Ramos (cell line): ENCODE results near the gene TRMT13.

Experiments used
- in situ Hi-C: fragments of 300-500 bp; cut with MboI; formaldehyde crosslinking; loops from one replicate; pipeline ENCODE4 v1.14.3; 2022; ENCODE audit warnings: low sequenced_read_pairs; ENCODE audit not compliant: unreplicated experiment

TRMT13 gene, protein sequence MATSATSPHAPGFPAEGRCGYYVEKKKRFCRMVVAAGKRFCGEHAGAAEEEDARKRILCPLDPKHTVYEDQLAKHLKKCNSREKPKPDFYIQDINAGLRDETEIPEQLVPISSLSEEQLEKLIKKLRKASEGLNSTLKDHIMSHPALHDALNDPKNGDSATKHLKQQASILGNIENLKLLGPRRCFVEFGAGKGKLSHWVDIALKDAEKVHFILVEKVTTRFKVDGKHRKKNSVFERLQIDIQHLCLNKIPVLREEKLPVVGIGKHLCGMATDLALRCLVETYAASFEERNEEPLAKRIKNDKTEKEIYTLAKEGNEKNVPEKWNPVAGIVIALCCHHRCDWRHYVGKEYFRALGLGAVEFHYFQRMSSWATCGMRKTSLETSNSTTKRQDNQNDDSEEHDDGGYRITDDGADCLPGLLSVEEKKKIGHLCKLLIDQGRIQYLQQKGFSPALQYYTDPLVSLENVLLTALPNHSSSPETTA

DNA sequence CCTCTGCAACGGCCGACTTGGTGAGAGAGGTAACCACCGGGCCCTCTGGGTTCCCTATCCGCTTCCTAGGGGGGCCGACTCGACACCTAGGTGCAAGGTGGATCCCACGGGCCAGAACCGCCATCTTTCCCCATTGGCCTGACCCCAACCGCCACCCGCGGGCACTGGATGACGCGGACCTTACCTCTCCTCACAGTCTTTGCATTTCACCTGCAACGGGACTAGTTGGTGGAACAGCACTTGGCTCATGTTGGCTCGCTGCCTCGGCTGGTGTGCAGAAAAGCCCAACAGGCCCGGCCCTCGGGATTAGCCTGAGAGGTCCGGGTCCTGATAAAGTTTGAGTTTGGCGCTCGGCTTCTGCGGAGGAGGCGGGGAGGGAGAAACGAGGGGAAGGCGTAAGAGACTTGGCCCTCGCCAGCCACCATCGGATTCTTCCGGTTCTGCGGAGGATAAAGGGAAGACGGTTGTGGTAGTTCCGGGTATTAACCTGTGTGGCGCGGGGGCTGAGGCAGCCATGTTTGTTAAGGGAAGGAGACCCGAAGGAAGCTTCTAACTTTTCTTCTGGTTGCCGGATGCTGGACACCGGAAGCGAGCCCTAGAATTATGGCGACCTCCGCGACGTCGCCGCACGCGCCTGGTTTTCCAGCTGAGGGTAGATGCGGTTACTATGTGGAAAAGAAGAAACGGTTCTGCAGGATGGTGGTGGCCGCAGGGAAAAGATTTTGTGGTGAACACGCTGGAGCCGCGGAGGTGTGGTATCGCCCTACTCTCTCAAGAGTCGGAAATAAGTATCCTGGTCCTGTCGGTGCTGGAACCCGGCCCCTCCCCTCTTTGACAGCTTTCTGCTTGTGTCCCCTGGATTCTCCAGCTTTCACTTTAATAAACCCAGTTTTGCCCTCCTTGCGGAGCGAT, at the start of gene TRMT13, which contains the start of gene SASS6:
Gene TRMT13 (plus strand): TSS at position 598 of the 912 bp plus-strand sequence. CDS start 6 bp downstream, at position 604.
Gene SASS6 (minus strand): TSS at position 365 of the 912 bp plus-strand sequence. CDS start 116 bp downstream, at position 249.
- in situ Hi-C loops: no loop called here

DNA sequence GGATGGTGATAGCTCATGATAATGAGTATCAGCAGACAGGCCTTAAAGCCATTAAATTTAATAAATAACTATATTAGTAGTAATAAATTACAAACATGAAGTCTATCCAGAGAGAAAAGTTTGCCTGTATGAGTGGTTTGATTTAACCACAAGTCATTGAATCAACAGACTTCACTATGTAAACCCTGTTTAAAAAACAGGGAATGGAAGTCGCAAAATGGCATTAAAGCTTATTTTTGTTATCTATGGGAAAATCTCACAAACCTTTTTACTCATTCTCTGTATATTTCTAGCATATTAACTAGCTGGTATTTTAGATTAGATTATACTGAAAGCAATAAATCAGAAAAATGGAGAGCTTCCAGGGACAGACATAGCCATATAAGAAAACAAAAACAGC, 45.6 kb upstream of the TRMT13 start:
- in situ Hi-C loops: loop anchor here (25.0 kb wide), 1 partner anchor 100 kb away; no protein-coding TSS in a partner anchor

DNA sequence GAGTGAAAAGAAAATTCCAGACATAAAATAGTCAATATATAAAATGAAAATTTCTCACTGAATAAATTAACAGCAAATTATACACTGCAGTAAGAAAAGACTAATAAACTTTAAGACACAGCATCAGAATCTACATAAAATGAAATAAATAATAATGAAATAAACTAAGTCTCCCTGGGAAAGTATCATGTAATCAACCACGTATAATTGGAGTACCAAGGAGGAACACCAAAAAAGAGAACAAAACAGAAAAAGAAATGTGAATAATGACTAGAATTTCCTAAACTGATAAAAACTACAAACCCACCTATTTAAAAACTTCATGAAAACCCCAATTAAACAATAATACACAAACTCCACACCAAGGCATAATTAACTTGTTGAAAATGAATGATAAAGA, 43.9 kb upstream of the TRMT13 start:
- in situ Hi-C loops: loop anchor here (25.0 kb wide), 1 partner anchor 102 kb away; no protein-coding TSS in a partner anchor

DNA sequence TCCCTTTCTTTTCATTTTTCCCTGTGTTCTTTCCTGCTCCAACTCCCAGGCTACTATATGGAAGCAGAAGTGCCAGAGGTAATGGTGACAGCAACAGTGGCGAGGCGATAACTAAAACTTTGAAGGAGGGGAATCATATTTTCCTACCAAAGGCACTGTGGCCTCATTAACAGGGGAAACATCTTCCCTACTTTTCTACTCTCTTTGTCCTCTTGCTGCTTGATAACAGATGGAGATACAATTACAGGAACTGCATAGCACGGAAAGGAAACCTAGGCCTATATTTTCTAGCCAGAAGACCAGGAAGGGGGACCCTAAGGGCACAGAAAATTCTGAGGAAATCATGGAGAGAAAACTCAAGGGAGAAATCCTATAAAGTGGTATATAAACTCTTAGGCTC, 42.5 kb upstream of the TRMT13 start:
- in situ Hi-C loops: loop anchor here (25.0 kb wide), 1 partner anchor 103 kb away; no protein-coding TSS in a partner anchor

DNA sequence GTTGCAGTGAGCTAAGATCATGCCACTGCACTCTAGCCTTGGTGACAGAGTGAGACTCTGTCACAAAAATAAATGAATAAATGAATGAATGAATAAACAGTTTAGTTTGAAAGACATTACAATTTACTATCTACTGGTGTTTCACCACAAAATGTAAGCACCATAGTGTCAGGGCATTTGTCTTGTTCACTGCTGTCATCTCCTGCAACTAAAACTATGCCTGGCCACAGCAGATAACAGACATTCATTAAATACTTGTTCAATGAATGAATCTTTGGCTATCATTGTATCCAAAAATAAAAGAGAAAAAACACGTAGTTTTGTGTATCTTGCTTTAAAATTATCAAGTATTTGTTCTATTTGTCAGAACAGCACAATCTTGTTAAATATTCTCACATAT, 32.8 kb upstream of the TRMT13 start:
- in situ Hi-C loops: no loop called here

DNA sequence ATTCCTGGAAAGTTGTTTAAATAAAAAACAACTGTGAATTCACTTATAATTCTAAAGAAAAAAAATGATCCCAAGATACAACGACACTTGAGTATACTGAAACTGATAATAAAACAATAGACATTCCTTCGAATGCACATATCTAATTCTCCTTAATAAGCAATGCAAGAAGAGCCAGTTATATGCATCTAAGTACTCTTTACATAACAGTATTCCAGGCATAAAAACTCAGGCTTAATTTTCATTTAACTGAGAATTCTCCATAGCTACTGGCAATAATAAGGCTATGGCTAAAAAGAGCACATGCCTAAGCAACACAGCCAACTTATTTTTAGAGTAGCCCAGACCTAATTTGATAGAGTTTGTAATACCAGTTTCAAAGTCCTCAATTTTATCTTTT, 31.4 kb upstream of the TRMT13 start:
- in situ Hi-C loops: no loop called here

DNA sequence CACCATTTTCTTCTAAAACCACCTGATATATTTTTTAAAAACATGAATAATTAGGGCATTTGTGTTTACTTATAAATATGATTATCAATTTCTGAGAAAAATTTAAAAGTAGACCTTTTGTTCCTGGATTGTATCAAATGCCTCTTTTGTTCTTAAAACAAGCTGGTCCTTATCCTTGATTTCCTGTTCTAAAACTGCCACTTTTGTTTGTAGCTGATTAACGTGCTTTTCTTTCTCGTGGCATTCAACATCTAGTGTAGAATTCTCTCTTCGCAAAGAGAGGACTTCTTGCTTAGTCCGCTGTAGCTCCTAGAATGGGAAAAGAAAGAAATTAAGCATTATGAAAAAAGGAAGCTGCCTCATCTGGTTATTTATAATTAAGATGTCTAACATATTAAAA, 25.3 kb upstream of the TRMT13 start:
- in situ Hi-C loops: no loop called here

DNA sequence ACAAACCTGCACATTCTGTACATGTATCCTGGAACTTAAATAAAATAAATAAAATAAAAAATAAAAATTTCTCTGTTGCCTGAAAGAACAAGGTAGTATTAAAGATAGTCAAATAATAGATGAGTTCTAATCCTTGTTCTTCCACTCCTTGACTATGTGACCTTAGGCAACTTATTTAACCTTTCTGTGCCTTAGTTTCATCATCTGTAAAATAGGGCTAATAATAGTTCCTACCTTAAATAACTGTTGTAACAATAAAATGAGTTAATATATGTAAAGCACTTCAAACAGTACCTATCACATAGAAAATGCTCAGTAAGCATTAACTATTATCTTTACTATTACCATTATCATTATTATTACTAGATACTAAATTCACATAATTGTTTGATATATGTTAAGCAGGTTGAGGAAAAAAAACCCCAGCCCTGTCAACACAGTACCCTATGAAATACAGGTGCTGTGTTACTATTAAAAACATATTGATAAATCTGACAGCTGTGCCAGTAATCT, 23.4 kb upstream of the TRMT13 start:
- in situ Hi-C loops: no loop called here

DNA sequence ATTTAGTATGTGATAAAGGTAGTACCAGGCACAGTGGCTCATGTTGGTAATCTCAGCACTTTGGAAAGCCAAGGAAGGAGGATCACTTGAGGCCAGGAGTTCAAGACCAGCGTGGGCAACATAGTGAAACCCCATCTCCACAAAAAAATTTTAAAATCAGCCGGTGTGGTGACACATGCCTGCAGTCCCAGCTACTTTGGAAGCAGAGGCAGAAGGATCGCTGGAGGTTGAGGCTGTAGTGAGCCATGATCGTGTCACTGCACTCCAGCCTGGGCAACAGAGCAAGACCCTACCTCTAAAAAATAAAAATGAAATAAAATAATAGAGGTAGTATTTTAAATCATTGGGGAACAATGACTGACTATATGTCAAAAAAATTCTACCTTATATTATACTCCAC, 17.4 kb upstream of the TRMT13 start:
- in situ Hi-C loops: no loop called here

DNA sequence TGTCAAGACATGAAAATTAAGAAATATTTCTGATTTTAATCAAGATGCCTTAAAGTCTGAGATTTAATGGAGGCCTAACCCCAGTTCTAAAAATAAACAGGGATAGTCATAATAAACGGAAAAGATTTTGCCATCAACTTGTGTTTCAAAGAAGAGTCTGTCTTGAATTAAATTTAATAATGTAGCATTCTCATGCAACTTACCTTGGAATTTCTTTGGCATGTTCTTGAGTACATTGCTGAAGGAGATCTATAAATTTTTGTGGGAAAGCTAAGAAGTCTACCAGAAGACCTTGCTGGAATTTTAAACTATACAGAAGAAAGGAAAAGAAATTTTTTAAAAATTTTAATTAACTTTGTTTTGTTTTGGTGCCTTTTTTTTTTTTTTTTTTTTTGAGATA, 10.8 kb upstream of the TRMT13 start:
- in situ Hi-C loops: no loop called here

DNA sequence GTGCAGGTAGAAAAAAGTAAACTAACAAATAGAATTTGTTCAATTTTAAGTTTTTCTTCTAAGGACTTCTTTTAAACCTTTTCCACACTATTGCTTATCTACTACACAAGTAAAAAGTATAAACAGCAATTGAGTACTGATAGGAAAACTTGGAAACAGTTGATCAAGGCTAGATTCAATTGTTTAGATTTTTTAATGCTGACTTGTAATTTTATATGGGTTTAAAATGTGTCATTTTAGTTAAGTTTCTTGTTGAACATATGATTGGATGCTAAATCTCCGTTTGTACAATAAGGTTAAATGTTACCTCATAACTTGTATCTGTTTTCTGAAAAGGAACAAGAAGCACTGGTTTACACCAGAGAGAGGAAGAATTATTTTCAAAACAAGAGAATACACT, 5.7 kb upstream of the TRMT13 start:
- in situ Hi-C loops: no loop called here

DNA sequence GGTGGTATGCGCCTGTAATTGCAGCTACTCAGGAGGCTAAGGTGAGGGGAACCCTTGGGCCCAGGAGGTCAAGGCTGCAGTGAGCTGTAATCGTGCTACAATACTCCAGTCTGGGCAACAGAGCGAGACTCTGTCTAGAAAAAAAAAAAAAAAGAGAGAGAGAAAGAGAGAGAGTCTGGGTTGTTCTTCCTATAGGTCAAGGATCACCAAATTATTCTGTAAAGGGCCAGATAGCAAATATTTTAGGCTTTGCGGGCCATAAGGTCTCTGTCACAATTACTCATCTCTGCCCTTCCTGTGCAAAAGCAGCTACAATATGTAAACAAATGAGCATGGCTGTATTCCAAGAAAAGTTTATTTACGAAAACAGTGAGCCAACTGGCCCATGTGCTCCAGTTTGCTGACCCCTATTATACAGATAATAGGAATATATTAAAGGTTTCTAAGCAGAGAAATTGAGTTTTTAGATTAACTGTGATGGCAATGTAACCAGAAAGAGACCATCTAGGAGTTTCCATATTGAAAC, 2.3 kb upstream of the TRMT13 start:
- in situ Hi-C loops: no loop called here

DNA sequence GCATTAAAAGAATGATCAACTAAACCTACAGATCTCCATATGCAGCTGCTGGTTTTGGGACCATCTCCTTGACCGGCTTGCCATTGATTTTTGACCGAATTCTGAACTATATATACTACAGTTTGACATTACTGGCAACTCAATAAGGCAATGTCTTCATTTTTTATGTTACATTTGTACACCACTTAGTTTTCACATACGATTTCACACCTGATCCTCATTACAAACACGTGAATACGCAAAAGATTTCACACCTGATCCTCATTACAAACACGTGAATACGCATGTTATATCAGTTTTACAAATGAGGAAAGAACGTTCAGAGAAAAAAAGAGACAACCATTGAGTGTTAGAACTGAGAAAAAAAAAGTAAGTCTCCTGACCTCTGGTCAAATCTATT, 1.3 kb upstream of the TRMT13 start:
- in situ Hi-C loops: no loop called here

DNA sequence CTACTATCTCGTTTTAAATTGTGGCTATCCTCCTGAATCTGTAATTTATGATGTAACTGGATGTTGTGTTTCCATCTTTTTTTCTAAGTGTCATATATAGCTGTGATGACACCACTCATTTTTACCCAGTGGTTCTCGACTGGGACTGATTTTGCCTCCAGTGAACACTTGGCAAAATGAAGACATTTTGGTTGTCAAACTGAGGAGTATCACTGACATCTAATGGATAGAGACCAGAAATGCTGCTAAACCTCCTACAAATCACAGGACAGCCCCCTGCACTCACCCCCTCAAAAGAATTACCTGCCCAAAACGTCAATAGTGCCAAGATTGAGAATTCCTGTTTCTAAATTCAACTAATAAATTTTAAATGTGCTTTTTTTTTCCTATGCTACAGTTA, 1.9 kb downstream of the TRMT13 start:
- in situ Hi-C loops: no loop called here

DNA sequence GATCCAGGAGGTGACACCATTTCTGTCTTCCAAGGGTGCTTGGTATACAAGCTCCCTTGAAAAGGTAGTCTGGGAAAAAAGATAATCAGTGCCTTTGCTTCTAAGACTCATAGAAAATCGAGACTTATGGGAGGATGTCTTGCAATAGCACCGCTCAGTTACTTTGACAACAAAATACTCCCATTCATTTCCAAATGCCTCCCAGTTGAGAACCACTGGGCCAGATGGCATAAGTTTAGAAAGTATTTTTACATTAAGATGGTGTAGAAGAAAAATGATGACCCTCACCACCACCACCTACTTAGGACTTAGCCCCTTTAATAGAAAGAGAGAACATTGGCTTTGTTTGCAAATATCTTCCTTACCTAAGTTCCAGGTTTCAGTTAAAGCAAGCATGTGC, 4.6 kb downstream of the TRMT13 start:
- in situ Hi-C loops: no loop called here

DNA sequence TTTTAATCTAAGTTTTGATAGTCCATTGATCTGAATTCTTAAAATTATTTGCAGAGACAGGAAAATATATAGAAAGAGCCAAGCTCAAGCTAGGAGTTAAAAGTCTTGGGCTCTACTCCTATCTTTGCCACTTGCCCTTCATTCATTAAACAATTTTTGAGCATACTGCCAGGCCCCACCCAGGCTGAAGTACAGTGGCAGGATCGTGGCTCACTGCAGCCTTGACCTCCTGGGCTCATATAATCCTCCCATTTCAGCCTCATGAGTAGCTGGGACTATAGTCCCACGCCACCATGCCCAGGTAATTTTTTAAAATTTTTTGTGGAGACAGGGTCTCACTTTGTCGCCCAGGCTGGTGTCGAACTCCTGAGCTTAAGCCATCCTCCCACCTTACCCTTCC, 8.2 kb downstream of the TRMT13 start:
- in situ Hi-C loops: no loop called here

DNA sequence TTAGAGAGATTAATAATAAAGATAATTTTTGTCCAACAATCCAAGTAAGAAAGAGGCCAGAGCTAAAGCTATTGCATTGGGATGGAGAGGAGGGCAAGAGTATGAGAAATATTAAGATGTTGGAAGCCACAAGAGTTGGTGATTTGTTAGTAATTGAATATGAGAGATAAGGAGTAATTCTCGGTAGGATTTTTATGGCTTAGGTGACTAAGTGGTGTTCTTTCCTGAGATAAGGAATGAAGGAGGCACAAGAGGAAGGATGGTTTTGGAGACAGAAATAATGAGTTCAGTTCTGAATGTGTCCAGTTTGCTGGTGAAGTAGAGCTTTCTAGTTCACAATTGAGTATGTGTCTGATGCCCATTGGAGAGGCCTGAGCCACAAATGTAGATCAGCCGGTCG, 9.4 kb downstream of the TRMT13 start:
- in situ Hi-C loops: no loop called here

DNA sequence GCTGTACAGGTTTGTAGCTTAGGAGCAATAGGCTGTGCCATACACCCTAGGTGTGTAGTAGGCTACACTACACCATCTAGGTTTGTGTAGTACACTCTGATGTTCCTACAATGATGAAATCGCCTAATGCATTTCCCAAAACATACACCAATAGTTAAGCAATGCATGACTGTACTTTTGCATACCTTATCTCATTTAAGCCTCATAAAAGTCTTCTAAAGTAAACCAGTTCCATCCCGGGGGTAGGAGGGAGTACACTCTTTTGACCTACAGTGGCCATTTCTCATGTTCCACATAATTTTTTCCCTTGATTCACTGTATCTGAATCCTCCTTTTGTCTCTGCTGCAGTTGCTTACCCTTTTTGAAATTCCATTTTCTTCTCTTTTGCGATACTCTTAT, 12.2 kb downstream of the TRMT13 start:
- in situ Hi-C loops: no loop called here

DNA sequence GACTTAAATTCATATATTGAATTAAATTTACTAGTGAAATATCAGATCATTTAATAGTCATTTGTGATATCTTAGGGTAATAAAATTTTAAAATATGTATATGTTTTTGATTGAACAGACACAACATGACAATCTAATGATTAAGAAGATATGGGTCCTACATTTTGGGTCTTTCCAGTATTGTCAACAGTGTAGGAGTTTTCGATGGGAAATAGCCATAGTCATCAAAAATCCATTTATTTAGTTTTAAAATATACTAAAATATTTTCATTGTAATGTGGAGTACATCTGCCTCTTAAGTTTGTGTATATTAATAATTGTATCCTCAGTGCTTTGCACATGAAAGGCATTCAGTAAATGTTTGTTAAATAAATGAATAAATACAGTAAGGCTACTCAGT, 14.0 kb downstream of the TRMT13 start:
- in situ Hi-C loops: no loop called here

DNA sequence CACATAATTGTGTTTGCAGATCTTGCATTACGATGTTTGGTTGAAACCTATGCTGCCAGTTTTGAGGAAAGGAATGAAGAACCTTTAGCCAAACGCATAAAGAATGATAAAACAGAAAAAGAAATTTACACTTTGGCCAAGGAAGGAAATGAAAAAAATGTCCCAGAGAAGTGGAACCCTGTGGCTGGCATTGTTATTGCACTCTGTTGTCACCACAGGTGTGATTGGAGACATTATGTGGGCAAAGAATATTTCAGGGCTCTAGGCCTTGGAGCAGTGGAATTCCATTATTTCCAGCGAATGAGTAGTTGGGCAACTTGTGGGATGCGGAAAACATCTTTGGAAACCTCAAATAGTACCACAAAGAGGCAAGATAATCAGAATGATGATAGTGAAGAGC, 14.9 kb downstream of the TRMT13 start:
- in situ Hi-C loops: no loop called here
